ENCODE results near the gene POLK.

DNA sequence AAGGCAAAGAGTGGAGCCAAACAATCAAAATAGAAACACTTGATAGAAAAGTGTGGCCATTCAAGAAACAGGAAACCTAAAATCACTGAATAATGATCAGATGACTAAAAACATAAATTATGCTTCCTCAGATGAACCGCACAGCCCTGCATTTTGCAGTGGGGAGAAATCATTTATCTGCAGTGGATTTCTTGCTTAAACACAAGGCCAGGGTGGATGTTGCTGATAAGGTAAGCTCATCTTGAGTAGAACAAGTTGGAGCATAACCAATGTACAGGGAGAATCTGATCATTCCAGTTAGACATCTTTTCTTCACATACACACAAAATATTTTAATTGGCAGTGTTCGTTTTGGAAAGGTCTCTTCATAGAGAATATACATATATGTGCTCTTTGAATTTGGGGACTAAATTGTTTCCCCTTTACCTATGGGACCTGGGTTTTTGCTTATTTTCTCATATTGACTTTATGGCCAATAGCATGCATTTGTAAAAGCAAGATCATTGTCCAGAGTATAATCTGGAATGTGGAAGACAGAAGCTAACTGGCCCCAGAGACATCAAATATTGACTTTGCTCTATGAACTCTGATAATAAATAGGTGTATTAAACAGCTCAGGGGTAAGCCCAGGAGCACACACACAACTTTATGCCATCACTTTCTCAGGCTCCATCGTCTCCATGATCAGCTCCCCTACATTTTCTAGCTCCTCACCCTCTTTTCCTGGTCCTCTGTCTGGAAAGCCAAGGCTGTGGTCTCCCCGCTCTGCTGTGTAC, 108.7 kb downstream of the POLK start:
- TF ChIP-seq POLR2A (IDR thresholded peaks at IDR 0.05; ENCODE audit: extremely low read depth, insufficient read length): no peak
- TF ChIP-seq, protein P1, sequence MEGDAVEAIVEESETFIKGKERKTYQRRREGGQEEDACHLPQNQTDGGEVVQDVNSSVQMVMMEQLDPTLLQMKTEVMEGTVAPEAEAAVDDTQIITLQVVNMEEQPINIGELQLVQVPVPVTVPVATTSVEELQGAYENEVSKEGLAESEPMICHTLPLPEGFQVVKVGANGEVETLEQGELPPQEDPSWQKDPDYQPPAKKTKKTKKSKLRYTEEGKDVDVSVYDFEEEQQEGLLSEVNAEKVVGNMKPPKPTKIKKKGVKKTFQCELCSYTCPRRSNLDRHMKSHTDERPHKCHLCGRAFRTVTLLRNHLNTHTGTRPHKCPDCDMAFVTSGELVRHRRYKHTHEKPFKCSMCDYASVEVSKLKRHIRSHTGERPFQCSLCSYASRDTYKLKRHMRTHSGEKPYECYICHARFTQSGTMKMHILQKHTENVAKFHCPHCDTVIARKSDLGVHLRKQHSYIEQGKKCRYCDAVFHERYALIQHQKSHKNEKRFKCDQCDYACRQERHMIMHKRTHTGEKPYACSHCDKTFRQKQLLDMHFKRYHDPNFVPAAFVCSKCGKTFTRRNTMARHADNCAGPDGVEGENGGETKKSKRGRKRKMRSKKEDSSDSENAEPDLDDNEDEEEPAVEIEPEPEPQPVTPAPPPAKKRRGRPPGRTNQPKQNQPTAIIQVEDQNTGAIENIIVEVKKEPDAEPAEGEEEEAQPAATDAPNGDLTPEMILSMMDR (IDR thresholded peaks at IDR 0.05; ENCODE audit: low read depth, low read length): no peak

All from NB4 (cell line).